Measurements from ENCODE around the gene NEDD9. TPM values are rescaled to one million over a fixed set of nuclear protein-coding genes. Genes with fewer than 3 reads are reported as not detected.

The NEDD9 gene
- total and polyA plus RNA-seq, 2 of the 13 experiments (the other 11 are each of a cell fraction or from before 2014, with no cell fraction given) = 27.1 to 389 TPM

- TF ChIP-seq MEF2D (CRISPR knock-in tag; IDR thresholded peaks at IDR 0.05) = peak; percentile 85
- TF ChIP-seq, protein P1, sequence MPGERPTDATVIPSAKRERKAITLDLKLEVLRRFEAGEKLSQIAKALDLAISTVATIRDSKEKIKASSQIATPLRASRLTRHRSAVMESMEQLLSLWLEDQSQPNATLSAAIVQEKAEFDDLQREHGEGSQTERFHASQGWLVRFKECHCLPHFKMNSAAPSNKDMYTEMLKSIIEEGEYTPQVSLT (CRISPR knock-in tag; IDR thresholded peaks at IDR 0.05; ENCODE audit: borderline replicate concordance, low read depth) = 0 out of 2 replicates have a peak, but pooled peaks have one; percentile 36
- TF ChIP-seq BRD4 (CRISPR knock-in tag; IDR thresholded peaks at IDR 0.05) = peak; percentile 63; the same call in 1 of the 2 replicates
- peak; percentile 84; the same call in 1 of the 2 replicates for TF ChIP-seq ZBTB43 (CRISPR knock-in tag; conservative IDR thresholded peaks at IDR 0.05)
- peak; percentile 60 for TF ChIP-seq TEAD3 (CRISPR knock-in tag; optimal IDR thresholded peaks at IDR 0.05; ENCODE audit: borderline replicate concordance)
- peak; percentile 16; the same call in 1 of the 2 replicates for TF ChIP-seq ETV6 (CRISPR knock-in tag; conservative IDR thresholded peaks at IDR 0.05)
- TF ChIP-seq FOXM1 (CRISPR knock-in tag; IDR thresholded peaks at IDR 0.05) = no peak
- TF ChIP-seq MYC (CRISPR knock-in tag; IDR thresholded peaks at IDR 0.05; ENCODE audit: borderline replicate concordance) = peak; percentile 56; the same call in 1 of the 2 replicates
- no peak for TF ChIP-seq NONO (IDR thresholded peaks at IDR 0.05)
- TF ChIP-seq NONO (CRISPR knock-in tag; conservative IDR thresholded peaks at IDR 0.05) = peak; percentile 65
- no peak for TF ChIP-seq TBP (CRISPR knock-in tag; IDR thresholded peaks at IDR 0.05)
- no peak; the same call in none of the 2 replicates for TF ChIP-seq POLR2AphosphoS2 (IDR thresholded peaks at IDR 0.05; ENCODE audit: low read depth, low read length)
- TF ChIP-seq, protein P2, sequence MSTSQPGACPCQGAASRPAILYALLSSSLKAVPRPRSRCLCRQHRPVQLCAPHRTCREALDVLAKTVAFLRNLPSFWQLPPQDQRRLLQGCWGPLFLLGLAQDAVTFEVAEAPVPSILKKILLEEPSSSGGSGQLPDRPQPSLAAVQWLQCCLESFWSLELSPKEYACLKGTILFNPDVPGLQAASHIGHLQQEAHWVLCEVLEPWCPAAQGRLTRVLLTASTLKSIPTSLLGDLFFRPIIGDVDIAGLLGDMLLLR (CRISPR knock-in tag; IDR thresholded peaks at IDR 0.05) = no peak
- 0 out of 2 replicates have a peak, but pooled peaks have one; percentile 49 for TF ChIP-seq HMG20B (CRISPR knock-in tag; conservative IDR thresholded peaks at IDR 0.05)
- no peak for TF ChIP-seq RAD21 (CRISPR knock-in tag; IDR thresholded peaks at IDR 0.05)
- TF ChIP-seq, protein P3, sequence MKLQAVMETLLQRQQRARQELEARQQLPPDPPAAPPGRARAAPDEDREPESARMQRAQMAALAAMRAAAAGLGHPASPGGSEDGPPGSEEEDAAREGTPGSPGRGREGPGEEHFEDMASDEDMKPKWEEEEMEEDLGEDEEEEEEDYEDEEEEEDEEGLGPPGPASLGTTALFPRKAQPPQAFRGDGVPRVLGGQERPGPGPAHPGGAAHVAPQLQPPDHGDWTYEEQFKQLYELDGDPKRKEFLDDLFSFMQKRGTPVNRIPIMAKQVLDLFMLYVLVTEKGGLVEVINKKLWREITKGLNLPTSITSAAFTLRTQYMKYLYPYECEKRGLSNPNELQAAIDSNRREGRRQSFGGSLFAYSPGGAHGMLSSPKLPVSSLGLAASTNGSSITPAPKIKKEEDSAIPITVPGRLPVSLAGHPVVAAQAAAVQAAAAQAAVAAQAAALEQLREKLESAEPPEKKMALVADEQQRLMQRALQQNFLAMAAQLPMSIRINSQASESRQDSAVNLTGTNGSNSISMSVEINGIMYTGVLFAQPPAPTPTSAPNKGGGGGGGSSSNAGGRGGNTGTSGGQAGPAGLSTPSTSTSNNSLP (IDR thresholded peaks at IDR 0.05; ENCODE audit: low read depth, low read length) = no peak
- TF ChIP-seq XRCC5 (optimal IDR thresholded peaks at IDR 0.05; ENCODE audit: low read length) = peak; percentile 33
- TF ChIP-seq, protein P4, sequence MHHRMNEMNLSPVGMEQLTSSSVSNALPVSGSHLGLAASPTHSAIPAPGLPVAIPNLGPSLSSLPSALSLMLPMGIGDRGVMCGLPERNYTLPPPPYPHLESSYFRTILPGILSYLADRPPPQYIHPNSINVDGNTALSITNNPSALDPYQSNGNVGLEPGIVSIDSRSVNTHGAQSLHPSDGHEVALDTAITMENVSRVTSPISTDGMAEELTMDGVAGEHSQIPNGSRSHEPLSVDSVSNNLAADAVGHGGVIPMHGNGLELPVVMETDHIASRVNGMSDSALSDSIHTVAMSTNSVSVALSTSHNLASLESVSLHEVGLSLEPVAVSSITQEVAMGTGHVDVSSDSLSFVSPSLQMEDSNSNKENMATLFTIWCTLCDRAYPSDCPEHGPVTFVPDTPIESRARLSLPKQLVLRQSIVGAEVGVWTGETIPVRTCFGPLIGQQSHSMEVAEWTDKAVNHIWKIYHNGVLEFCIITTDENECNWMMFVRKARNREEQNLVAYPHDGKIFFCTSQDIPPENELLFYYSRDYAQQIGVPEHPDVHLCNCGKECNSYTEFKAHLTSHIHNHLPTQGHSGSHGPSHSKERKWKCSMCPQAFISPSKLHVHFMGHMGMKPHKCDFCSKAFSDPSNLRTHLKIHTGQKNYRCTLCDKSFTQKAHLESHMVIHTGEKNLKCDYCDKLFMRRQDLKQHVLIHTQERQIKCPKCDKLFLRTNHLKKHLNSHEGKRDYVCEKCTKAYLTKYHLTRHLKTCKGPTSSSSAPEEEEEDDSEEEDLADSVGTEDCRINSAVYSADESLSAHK (CRISPR knock-in tag; IDR thresholded peaks at IDR 0.05; ENCODE audit: borderline replicate concordance) = no peak
- no peak for TF ChIP-seq EED (CRISPR knock-in tag; IDR thresholded peaks at IDR 0.05)
Observed at GRCh38 chr6:11232770-11233626, 530 bp upstream of the NEDD9 start (continued).

Data from HepG2 (cell line).